GM21360 (cell line): Measurements from ENCODE around the gene TCF4.
A peak's percentile ranks its signal among the peaks of the same experiment; 100 is the strongest.

Source experiments
- ATAC-seq: cut with Tn5 transposase; IDR thresholded peaks from one replicate; pipeline ENCODE4 v1.9.1; 2021; ENCODE audit warnings: mild to moderate bottlenecking, moderate library complexity; ENCODE audit not compliant: unreplicated experiment

Gene TCF4

GRCh38 chr18:55547705-55548056, 40.3 kb downstream of the TCF4 start:
- no peak for ATAC-seq

GRCh38 chr18:55546851-55547704, 40.9 kb downstream of the TCF4 start:
- no peak for ATAC-seq

GRCh38 chr18:55544014-55544413, 44.0 kb downstream of the TCF4 start:
- no peak for ATAC-seq

- no peak for ATAC-seq
Measured at GRCh38 chr18:55543130-55543704, 44.8 kb downstream of the TCF4 start.

- no peak for ATAC-seq
Measured at GRCh38 chr18:55541571-55541970, 46.4 kb downstream of the TCF4 start.

GRCh38 chr18:55539240-55539639, 48.8 kb downstream of the TCF4 start:
- ATAC-seq, result no peak

GRCh38 chr18:55534996-55535395, 53.0 kb downstream of the TCF4 start:
- no peak for ATAC-seq

GRCh38 chr18:55534547-55534946, 53.4 kb downstream of the TCF4 start:
- ATAC-seq, result no peak

GRCh38 chr18:55530166-55530565, 57.8 kb downstream of the TCF4 start:
- ATAC-seq, result no peak

GRCh38 chr18:55529581-55529980, 58.4 kb downstream of the TCF4 start:
- ATAC-seq, result no peak

GRCh38 chr18:55525845-55526244, 62.1 kb downstream of the TCF4 start:
- no peak for ATAC-seq

GRCh38 chr18:55524353-55525073, 63.5 kb downstream of the TCF4 start:
- ATAC-seq, result no peak

- ATAC-seq, result no peak
Measured at GRCh38 chr18:55523001-55523400, 65.0 kb downstream of the TCF4 start.

GRCh38 chr18:55522011-55522410, 66.0 kb downstream of the TCF4 start:
- no peak for ATAC-seq

GRCh38 chr18:55517055-55517454, 70.9 kb downstream of the TCF4 start:
- ATAC-seq, result no peak

GRCh38 chr18:55515941-55516710, 71.9 kb downstream of the TCF4 start:
- ATAC-seq, result no peak

GRCh38 chr18:55515214-55515613, 72.8 kb downstream of the TCF4 start:
- no peak for ATAC-seq

- ATAC-seq, result no peak
Measured at GRCh38 chr18:55513161-55513560, 74.8 kb downstream of the TCF4 start.

- no peak for ATAC-seq
Measured at GRCh38 chr18:55511277-55511676, 76.7 kb downstream of the TCF4 start.

- ATAC-seq, result no peak
Measured at GRCh38 chr18:55510809-55511208, 77.2 kb downstream of the TCF4 start.

- peak; percentile 92 for ATAC-seq
Measured at GRCh38 chr18:55509631-55510324, 78.2 kb downstream of the TCF4 start.
